Endothelial cell of umbilical vein (primary cell): Measurements from ENCODE around the gene FAM50A. TPM values are rescaled to one million over a fixed set of nuclear protein-coding genes. Genes with fewer than 3 reads are reported as not detected.

Experiments used
- BruUV-seq: library from RNA; stranded (reverse); fragments of 400-500 nt; replicated peaks from 2 replicates; lab custom pipeline; 2021; lab: Mats Ljungman, UMichigan
- CTCF ChIA-PET: fragments of 300-600, 350-600 bp; sonication (Branson Sonifier 250); formaldehyde crosslinking; loops from one replicate; lab custom pipeline; 2021; ENCODE audit warnings: antibody characterized with exemption, inconsistent platforms; lab: Charles Lee
- POLR2A ChIA-PET: fragments of 300-600, 350-600 bp; sonication (Branson Sonifier 250); formaldehyde crosslinking; loops from one replicate; lab custom pipeline; 2021; ENCODE audit warnings: antibody characterized with exemption, inconsistent platforms; lab: Charles Lee
- DNase-seq: peaks from one replicate; pipeline ENCODE4 v3.0.0-alpha.2; 2011; ENCODE audit warnings: low read depth, low spot score
- FAIRE-seq: peaks from 2 replicates; lab custom pipeline; 2011; peaks lifted over from hg19 to GRCh38; lab: Jason Lieb, UNC
- H2AFZ ChIP-seq: 2 replicates; pipeline ENCODE4 v1.6.0; 2012; ENCODE audit warnings: low read depth, low read length, control low read depth, inconsistent platforms
- H3K27ac ChIP-seq: 2 replicates; pipeline ENCODE4 v1.5.1; 2011; ENCODE audit warnings: low read depth, mild to moderate bottlenecking, control low read depth, low read length, moderate library complexity; ENCODE audit not compliant: insufficient read depth
- H3K27me3 ChIP-seq, 2 experiments: 2 replicates each; pipeline versions ENCODE4 v1.6.0 to v1.6.1; 2011; ENCODE audit warnings: low read length in 2 of 2, mixed read lengths in 1 of 2; ENCODE audit not compliant: control insufficient read depth in 2 of 2, insufficient read depth in 2 of 2
- H3K36me3 ChIP-seq, 2 experiments: 2 replicates in 1 of 2; 3 replicates in 1 of 2; pipeline ENCODE4 v1.5.1; 2011; ENCODE audit warnings: low read length in 2 of 2, mild to moderate bottlenecking in 1 of 2, moderate library complexity in 1 of 2; ENCODE audit not compliant: control insufficient read depth in 2 of 2, insufficient read depth in 2 of 2; ENCODE audit errors: extremely low read depth in 1 of 2
- H3K4me1 ChIP-seq: 3 replicates; pipeline ENCODE4 v1.5.1; 2011; ENCODE audit warnings: mild to moderate bottlenecking, low read length; ENCODE audit not compliant: control insufficient read depth, insufficient read depth; ENCODE audit errors: extremely low read depth
- H3K4me2 ChIP-seq: 2 replicates; pipeline ENCODE4 v1.6.1; 2011; ENCODE audit warnings: low read length, control low read depth, mixed read lengths; ENCODE audit not compliant: insufficient read depth
- H3K4me3 ChIP-seq, 3 experiments: fragments of 200-600 bp in 1 of 3; sonication (generic), shearing (Covaris generic) in 1 of 3; replicated peaks in 1 of 3; 2 replicates each; pipeline ENCODE4 v1.5.1; 2011 to 2016; ENCODE audit warnings: control low read depth in 3 of 3, low read length in 3 of 3, mild to moderate bottlenecking in 2 of 3, inconsistent platforms in 1 of 3, low read depth in 1 of 3, moderate library complexity in 1 of 3; ENCODE audit not compliant: insufficient read depth in 1 of 3
- H3K79me2 ChIP-seq: 2 replicates; pipeline ENCODE4 v1.6.0; 2012; ENCODE audit warnings: low read length, inconsistent platforms; ENCODE audit not compliant: control insufficient read depth, insufficient read depth
- H3K9ac ChIP-seq: replicated peaks from 2 replicates; pipeline ENCODE3; 2011; ENCODE audit warnings: low read length, control low read depth; ENCODE audit not compliant: insufficient read depth; ENCODE audit errors: extremely low read depth
- H3K9me1 ChIP-seq: replicated peaks from 3 replicates; pipeline ENCODE4 v1.6.0; 2011; ENCODE audit warnings: mild to moderate bottlenecking, low read length; ENCODE audit not compliant: control insufficient read depth, insufficient read depth; ENCODE audit errors: extremely low read depth
- H3K9me3 ChIP-seq: replicated peaks from 2 replicates; pipeline ENCODE4 v1.5.1; 2012; ENCODE audit warnings: low read length, inconsistent platforms; ENCODE audit not compliant: control insufficient read depth, insufficient read depth
- H4K20me1 ChIP-seq: replicated peaks from 2 replicates; pipeline ENCODE3; 2011; ENCODE audit warnings: mild to moderate bottlenecking, low read length; ENCODE audit not compliant: control insufficient read depth, insufficient read depth; ENCODE audit errors: extremely low read depth
- EZH2 ChIP-seq: IDR thresholded peaks from 2 replicates; pipeline ENCODE4 v1.6.1; 2012; ENCODE audit warnings: borderline replicate concordance, low read depth, mild to moderate bottlenecking, moderate library complexity, low read length, inconsistent platforms; ENCODE audit not compliant: severe bottlenecking
- FOS ChIP-seq: IDR thresholded peaks from 2 replicates; pipeline ENCODE4 v1.6.1; 2011; ENCODE audit warnings: mild to moderate bottlenecking, low read length, moderate library complexity, borderline replicate concordance; ENCODE audit not compliant: insufficient read depth
- GATA2 ChIP-seq: IDR thresholded peaks from 2 replicates; pipeline ENCODE4 v1.7.0; 2011; ENCODE audit warnings: low read depth, mild to moderate bottlenecking, moderate library complexity, mixed read lengths, low read length; ENCODE audit not compliant: insufficient read length, insufficient read depth
- JUN ChIP-seq: IDR thresholded peaks from 2 replicates; pipeline ENCODE4 v1.6.1; 2011; ENCODE audit warnings: borderline replicate concordance, low read depth; ENCODE audit not compliant: insufficient read length, insufficient read depth
- MYC ChIP-seq: IDR thresholded peaks from one replicate; pipeline ENCODE4 v1.6.1; 2011; ENCODE audit warnings: mild to moderate bottlenecking, low read depth, low read length
- POLR2A ChIP-seq: IDR thresholded peaks from 2 replicates; pipeline ENCODE4 v1.6.1; 2012; ENCODE audit warnings: low read depth, mild to moderate bottlenecking, control low read depth, low read length
- POLR2AphosphoS5 ChIP-seq: IDR thresholded peaks from 2 replicates; pipeline ENCODE4 v1.6.1; 2012; ENCODE audit warnings: low read depth, mild to moderate bottlenecking, control low read depth, low read length, moderate library complexity; ENCODE audit not compliant: insufficient read depth
- dilution Hi-C: fragments of 300-500 bp; cut with MboI; formaldehyde crosslinking; loops from one replicate; pipeline ENCODE4 v1.15.0; 2019; ENCODE audit warnings: low sequenced_read_pairs; ENCODE audit not compliant: extremely low pct_ligation_motif_present
- intact Hi-C: fragments of 100-400 bp; cut with micrococcal nuclease; formaldehyde crosslinking; loops from one replicate; pipeline ENCODE4 v1.10.0; 2022
- polyA plus RNA-seq, 4 experiments: library from polyadenylated mRNA; depleted of rRNA in 3 of 4; stranded (reverse) in 3 of 4; unstranded in 1 of 4; fragments of >200 nt; gene quantifications; 2 replicates each; pipeline versions ENCODE4 v1.2.1 to v1.2.3, GENCODE V29; 2011 to 2012; ENCODE audit warnings: missing spikeins in 1 of 4
- total RNA-seq: library from RNA; stranded (reverse); gene quantifications from 2 replicates; pipeline ENCODE4 v1.2.3, GENCODE V29; 2021
- TF ChIP-seq, protein P1 (sequence below), 2 donors: IDR thresholded peaks; 1 replicate in 1 of 2; 2 replicates in 1 of 2; pipeline ENCODE4 v1.5.1; 2011; ENCODE audit warnings: low read length in 2 of 2, mild to moderate bottlenecking in 2 of 2, moderate library complexity in 2 of 2, control low read depth in 1 of 2, inconsistent platforms in 1 of 2, low read depth in 1 of 2; ENCODE audit not compliant: insufficient read depth in 1 of 2; ENCODE audit errors: extremely low read depth in 1 of 2
- TF ChIP-seq, protein P2 (sequence below): IDR thresholded peaks from 2 replicates; pipeline ENCODE4 v1.6.1; 2011; ENCODE audit not compliant: insufficient read depth, insufficient read length

Gene FAM50A
- total and polyA plus RNA-seq, 2 donors (not counting 3 experiments of a cell fraction or from before 2014, with no cell fraction given): 75.9 to 123 TPM

DNA sequence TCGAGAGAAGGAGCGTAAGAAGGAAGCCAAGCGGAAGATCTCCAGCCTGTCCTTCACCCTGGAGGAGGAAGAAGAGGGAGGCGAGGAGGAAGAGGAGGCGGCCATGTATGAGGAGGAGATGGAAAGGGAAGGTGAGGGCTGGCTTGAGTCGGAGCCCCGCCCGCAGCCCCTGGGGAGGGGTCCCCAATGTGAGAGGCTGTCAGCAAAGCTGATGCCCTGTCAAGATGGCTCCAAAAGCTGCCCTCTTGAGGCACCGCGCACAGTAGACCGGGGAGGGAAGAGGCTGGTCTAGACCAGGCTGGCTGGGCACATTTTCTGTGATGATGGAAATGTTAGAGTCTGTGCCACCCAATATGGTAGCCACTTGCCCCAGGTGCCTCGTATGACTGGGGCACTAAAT lies 2.5 kb downstream of the FAM50A start:
- Histone ChIP-seq H3K36me3 (peaks cover 0 to 42% of the 10 kb centered on the region in 2 experiments), H3K27me3 (no peaks in the 10 kb centered on the region), H3K4me3 (no peak overlapping the region), H3K9me3 (no peaks in the 10 kb centered on the region), H3K79me2 (peaks cover 25% of the 10 kb centered on the region), H3K4me2 (no peak overlapping the region), H4K20me1 (no peaks in the 10 kb centered on the region), H3K9me1 (no peaks in the 10 kb centered on the region), H2AFZ (no peak overlapping the region), H3K9ac (no peak overlapping the region), H3K4me1 (peaks cover 8% of the 10 kb centered on the region), H3K27ac (no peak overlapping the region)
- FAIRE-seq (no peak), DNase-seq (no peak)
- BruUV-seq: no TSS peak
- POLR2A ChIA-PET: interaction anchor here (0.8 kb wide), 1 partner anchor 12 kb away, joined by 3 read pairs; no protein-coding TSS in a partner anchor
- intact Hi-C loops: no loop called here
- TF ChIP-seq FOS: no peak
- TF ChIP-seq, protein P1, sequence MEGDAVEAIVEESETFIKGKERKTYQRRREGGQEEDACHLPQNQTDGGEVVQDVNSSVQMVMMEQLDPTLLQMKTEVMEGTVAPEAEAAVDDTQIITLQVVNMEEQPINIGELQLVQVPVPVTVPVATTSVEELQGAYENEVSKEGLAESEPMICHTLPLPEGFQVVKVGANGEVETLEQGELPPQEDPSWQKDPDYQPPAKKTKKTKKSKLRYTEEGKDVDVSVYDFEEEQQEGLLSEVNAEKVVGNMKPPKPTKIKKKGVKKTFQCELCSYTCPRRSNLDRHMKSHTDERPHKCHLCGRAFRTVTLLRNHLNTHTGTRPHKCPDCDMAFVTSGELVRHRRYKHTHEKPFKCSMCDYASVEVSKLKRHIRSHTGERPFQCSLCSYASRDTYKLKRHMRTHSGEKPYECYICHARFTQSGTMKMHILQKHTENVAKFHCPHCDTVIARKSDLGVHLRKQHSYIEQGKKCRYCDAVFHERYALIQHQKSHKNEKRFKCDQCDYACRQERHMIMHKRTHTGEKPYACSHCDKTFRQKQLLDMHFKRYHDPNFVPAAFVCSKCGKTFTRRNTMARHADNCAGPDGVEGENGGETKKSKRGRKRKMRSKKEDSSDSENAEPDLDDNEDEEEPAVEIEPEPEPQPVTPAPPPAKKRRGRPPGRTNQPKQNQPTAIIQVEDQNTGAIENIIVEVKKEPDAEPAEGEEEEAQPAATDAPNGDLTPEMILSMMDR (IDR thresholded peaks at IDR 0.05; ENCODE audit: extremely low read depth in 1 of 2, insufficient read depth in 1 of 2, low read depth in 1 of 2, low read length in 2 of 2): no peak
- TF ChIP-seq EZH2: no peak
- TF ChIP-seq, protein P2, sequence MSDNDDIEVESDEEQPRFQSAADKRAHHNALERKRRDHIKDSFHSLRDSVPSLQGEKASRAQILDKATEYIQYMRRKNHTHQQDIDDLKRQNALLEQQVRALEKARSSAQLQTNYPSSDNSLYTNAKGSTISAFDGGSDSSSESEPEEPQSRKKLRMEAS: no peak
- no peak for TF ChIP-seq POLR2A
- TF ChIP-seq GATA2: no peak
- TF ChIP-seq JUN: no peak
- no peak for TF ChIP-seq POLR2AphosphoS5
- TF ChIP-seq MYC: no peak
- dilution Hi-C loops: no loop called here
- CTCF ChIA-PET: no interaction called here
